GDM1 (cell line): Measurements from ENCODE around the gene ADAMTSL2.

Experiments
- DNase-seq: peaks from one replicate; lab custom pipeline; 2025; lab: John Stamatoyannopoulos, UW

Gene ADAMTSL2

GRCh38 chr9:133589454-133590227 is 55.1 kb downstream of the ADAMTSL2 start:
- DNase-seq: no peak

- no peak for DNase-seq
Observed at GRCh38 chr9:133590231-133590855, 55.8 kb downstream of the ADAMTSL2 start.

GRCh38 chr9:133591116-133591910 is 56.8 kb downstream of the ADAMTSL2 start:
- no peak for DNase-seq

- DNase-seq: no peak
Observed at GRCh38 chr9:133591985-133592384, 57.5 kb downstream of the ADAMTSL2 start.

- DNase-seq: no peak
Observed at GRCh38 chr9:133592731-133593409, 58.4 kb downstream of the ADAMTSL2 start.

GRCh38 chr9:133593587-133594253 is 59.2 kb downstream of the ADAMTSL2 start:
- no peak for DNase-seq

GRCh38 chr9:133594310-133594709 is 59.8 kb downstream of the ADAMTSL2 start:
- DNase-seq: no peak

GRCh38 chr9:133595910-133596309 is 61.4 kb downstream of the ADAMTSL2 start:
- no peak for DNase-seq

- DNase-seq: no peak
Observed at GRCh38 chr9:133597316-133597957, 62.9 kb downstream of the ADAMTSL2 start.

- DNase-seq: no peak
Observed at GRCh38 chr9:133598978-133599377, 64.5 kb downstream of the ADAMTSL2 start.

GRCh38 chr9:133599470-133600173 is 65.1 kb downstream of the ADAMTSL2 start:
- DNase-seq: no peak

GRCh38 chr9:133600739-133601138 is 66.2 kb downstream of the ADAMTSL2 start:
- DNase-seq: no peak

- DNase-seq: no peak
Observed at GRCh38 chr9:133601746-133602145, 67.2 kb downstream of the ADAMTSL2 start.

- no peak for DNase-seq
Observed at GRCh38 chr9:133602277-133602676, 67.8 kb downstream of the ADAMTSL2 start.

GRCh38 chr9:133603135-133603927 is 68.8 kb downstream of the ADAMTSL2 start:
- no peak for DNase-seq

GRCh38 chr9:133604214-133604613 is 69.7 kb downstream of the ADAMTSL2 start:
- DNase-seq: no peak

GRCh38 chr9:133604856-133605255 is 70.4 kb downstream of the ADAMTSL2 start:
- DNase-seq: no peak

GRCh38 chr9:133605446-133605845 is 70.9 kb downstream of the ADAMTSL2 start:
- DNase-seq: no peak

GRCh38 chr9:133605856-133606707 is 71.6 kb downstream of the ADAMTSL2 start:
- DNase-seq: no peak
